CD1c-positive myeloid dendritic cell (primary cell): ENCODE results near the gene TNXB.
"Not testable (repeated sequence)": the region's sequence is repeated elsewhere in the genome, so short reads cannot be mapped to it uniquely, and the experiment has no call there.

Experiments used
- DNase-seq: peaks from one replicate; pipeline ENCODE4 v3.0.0-alpha.2; 2016; ENCODE audit errors: extremely low spot score

Gene TNXB

DNA sequence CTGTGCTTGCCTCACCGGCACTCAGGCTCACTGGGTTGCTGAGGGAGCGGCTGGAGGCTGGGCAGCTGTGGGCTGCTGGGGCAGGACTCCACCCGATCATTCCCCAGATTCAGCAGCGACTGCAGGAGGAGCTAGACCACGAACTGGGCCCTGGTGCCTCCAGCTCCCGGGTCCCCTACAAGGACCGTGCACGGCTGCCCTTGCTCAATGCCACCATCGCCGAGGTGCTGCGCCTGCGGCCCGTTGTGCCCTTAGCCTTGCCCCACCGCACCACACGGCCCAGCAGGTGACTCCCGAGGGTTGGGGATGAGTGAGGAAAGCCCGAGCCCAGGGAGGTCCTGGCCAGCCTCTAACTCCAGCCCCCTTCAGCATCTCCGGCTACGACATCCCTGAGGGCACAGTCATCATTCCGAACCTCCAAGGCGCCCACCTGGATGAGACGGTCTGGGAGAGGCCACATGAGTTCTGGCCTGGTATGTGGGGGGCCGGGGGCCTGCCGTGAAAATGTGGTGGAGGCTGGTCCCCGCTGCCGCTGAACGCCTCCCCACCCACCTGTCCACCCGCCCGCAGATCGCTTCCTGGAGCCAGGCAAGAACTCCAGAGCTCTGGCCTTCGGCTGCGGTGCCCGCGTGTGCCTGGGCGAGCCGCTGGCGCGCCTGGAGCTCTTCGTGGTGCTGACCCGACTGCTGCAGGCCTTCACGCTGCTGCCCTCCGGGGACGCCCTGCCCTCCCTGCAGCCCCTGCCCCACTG lies 68.7 kb downstream of the TNXB start:
- not testable (repeated sequence) for DNase-seq

DNA sequence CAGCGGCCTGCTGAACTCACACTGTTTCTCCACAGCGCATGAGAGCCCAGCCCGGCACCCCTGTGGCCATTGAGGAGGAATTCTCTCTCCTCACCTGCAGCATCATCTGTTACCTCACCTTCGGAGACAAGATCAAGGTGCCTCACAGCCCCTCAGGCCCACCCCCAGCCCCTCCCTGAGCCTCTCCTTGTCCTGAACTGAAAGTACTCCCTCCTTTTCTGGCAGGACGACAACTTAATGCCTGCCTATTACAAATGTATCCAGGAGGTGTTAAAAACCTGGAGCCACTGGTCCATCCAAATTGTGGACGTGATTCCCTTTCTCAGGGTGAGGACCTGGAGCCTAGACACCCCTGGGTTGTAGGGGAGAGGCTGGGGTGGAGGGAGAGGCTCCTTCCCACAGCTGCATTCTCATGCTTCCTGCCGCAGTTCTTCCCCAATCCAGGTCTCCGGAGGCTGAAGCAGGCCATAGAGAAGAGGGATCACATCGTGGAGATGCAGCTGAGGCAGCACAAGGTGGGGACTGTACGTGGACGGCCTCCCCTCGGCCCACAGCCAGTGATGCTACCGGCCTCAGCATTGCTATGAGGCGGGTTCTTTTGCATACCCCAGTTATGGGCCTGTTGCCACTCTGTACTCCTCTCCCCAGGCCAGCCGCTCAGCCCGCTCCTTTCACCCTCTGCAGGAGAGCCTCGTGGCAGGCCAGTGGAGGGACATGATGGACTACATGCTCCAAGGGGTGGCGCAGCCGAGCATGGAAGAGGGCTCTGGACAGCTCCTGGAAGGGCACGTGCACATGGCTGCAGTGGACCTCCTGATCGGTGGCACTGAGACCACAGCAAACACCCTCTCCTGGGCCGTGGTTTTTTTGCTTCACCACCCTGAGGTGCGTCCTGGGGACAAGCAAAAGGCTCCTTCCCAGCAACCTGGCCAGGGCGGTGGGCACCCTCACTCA lies 69.5 kb downstream of the TNXB start:
- not testable (repeated sequence) for DNase-seq

DNA sequence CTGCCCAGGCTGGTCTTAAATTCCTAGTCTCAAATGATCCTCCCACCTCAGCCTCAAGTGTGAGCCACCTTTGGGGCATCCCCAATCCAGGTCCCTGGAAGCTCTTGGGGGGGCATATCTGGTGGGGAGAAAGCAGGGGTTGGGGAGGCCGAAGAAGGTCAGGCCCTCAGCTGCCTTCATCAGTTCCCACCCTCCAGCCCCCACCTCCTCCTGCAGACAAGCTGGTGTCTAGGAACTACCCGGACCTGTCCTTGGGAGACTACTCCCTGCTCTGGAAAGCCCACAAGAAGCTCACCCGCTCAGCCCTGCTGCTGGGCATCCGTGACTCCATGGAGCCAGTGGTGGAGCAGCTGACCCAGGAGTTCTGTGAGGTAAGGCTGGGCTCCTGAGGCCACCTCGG lies 70.3 kb downstream of the TNXB start:
- DNase-seq, result not testable (repeated sequence)

DNA sequence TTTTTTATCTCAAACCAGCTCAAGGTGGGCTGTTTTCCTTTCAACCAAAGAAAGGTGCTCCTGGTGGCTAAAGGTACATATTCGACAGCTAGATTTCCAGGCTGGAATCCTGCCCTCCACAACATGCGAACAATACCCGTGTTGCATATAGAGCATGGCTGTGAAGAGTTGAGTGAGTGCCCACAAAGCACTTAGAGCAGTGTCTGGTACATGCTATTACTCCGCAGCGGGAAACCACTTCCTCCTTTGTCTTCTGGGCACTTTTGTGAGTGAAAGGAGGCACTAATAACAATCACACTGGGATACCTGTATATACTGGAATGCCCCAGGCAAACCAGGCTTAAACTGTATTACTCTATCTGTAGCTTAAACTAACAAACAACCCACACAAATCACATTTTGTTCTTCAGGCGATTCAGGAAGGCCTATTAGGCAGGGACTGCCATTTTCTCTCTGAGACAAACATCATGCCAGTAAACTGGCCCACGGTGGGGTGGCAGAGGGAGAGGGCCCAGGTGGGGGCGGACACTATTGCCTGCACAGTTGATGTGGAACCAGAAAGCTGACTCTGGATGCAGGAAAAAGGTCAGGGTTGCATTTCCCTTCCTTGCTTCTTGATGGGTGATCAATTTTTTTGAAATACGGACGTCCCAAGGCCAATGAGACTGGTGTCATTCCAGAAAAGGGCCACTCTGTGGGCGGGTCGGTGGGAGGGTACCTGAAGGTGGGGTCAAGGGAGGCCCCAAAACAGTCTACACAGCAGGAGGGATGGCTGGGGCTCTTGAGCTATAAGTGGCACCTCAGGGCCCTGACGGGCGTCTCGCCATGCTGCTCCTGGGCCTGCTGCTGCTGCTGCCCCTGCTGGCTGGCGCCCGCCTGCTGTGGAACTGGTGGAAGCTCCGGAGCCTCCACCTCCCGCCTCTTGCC lies 71.3 kb downstream of the TNXB start, which contains the start of gene CYP21A2:
Gene CYP21A2 (plus strand): TSS at position 818 of the 927 bp plus-strand sequence. CDS start 8 bp downstream, at position 826.
- not testable (repeated sequence) for DNase-seq

DNA sequence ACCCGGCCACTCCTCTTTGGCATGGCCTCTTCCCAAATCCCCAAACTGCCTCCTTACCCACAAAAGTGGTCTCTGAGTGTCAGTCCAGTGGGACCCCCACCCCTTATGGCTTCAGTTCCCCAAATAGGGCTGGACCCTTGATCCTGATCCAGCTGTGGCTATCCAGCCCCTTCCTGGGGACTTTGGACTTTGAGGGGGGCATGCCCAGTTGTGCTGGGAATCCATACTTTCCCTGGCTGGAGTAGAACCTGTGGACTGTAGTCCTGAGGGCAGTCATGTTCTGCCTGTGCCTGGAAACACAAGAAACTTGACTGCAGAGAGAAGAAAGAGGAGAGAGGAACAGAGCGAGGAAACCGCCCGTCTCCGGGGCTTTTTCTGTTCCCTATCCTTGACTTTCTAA lies 72.0 kb downstream of the TNXB start:
- not testable (repeated sequence) for DNase-seq

DNA sequence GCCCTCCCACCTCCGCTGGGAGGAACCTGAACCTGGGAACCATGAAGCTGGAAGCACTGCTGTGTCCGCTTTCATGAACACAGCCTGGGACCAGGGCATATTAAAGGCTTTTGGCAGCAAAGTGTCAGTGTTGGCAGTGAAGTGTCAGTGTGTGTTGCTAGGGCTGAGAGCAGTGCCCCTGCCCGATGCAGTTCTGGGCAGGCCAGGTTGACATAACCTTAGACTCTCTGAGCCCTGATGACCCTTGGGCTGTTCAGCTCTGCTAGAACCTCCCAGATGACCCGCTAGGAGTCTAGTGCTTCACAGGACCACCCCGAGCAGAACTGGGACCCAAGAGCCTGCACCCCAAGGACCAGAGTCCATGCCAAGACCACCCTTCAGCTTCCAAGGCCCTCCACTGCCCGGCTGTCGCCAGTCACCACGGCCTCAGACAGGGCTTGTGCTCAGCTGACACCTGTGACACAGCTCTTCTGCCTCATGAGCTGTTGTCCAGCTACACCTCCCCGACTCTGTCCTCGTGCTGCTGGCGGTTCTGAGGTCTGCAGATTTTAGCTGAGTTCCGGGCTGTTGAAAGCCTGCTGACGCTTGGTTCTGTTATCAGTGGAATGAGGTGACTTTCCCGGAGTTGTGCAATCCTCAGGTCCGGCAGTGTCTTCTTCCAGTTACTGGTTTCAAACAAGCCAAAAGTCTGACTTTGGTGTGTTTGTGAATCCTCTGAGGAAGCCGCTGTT lies 73.7 kb downstream of the TNXB start:
- DNase-seq, result not testable (repeated sequence)

DNA sequence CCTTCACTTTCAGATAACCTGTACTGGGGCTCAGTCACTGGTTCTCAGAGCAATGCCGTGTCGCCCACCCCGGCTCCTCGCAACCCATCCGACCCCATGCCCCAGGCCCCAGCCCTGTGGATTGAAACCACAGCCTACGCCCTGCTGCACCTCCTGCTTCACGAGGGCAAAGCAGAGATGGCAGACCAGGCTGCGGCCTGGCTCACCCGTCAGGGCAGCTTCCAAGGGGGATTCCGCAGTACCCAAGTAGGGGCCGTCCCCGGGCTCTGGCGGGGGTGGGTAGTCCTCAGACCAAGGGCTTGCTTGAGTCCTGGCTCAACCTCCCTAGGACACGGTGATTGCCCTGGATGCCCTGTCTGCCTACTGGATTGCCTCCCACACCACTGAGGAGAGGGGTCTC lies 79.6 kb downstream of the TNXB start:
- not testable (repeated sequence) for DNase-seq

DNA sequence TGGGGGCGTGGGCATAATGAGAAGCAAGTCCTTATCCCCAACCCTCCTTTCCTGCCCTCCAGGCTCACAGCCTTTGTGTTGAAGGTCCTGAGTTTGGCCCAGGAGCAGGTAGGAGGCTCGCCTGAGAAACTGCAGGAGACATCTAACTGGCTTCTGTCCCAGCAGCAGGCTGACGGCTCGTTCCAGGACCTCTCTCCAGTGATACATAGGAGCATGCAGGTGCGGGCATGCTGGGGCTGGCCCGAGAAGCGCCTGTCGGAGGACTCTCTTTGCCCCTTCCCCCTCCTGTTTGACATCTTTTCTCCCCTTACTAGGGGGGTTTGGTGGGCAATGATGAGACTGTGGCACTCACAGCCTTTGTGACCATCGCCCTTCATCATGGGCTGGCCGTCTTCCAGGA lies 80.5 kb downstream of the TNXB start:
- DNase-seq, result not testable (repeated sequence)

DNA sequence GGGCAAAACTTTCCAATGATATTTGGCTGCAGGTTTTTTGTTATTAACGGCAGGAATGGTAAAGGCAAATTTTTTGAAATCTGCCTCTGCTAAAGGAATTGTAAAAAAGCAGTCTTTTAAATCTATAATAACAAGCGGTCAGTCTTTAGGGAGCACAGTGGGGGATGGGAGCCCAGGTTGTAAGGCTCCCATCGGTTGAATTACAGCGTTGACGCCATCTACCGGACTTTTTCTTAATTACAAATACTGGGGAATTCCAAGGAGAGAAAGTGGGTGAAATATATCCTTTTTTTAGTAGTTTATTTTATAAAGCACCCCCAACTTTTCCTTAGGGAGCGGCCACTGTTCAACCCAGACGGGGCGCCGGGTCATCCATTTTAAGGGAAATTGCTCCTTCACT lies 87.0 kb downstream of the TNXB start:
- not testable (repeated sequence) for DNase-seq

DNA sequence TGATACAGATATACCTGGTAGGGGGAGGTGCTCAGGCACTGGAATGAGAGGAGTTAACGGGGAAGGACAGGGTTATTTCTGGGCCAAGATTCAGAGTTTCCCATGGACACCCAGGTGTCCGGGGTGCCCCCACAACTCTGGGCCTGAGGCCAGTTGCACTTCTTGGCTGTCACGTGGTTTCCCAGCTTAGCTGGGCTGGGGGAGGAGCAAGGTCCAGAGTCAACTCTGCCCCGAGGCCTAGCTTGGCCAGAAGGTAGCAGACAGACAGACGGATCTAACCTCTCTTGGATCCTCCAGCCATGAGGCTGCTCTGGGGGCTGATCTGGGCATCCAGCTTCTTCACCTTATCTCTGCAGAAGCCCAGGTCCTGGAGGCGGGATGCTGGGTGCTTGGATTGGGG lies 94.6 kb downstream of the TNXB start, which contains the start of gene C4B:
Gene C4B (plus strand): TSS at position 249 of the 400 bp plus-strand sequence. CDS start 51 bp downstream, at position 300.
- DNase-seq, result not testable (repeated sequence)

DNA sequence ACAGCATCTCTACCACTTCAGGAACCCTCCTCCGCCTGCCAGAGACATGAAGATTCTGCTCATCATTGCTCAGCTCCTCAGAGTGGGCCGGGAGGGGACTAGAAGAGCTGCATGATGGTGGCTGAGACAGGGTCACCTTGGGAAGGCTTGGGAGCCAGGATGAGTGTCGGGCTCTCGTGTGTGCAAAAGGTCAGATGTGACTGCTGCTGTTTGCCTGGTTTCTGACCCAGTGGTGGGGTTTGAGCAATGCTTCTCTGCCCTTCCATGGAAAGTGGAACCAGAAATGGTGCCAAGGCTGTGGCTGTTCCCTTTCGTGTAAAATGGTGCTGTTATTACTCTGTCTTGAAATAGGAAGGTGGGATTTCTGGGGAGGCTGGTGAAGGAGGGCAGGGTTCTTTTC lies 95.4 kb downstream of the TNXB start:
- DNase-seq, result not testable (repeated sequence)

DNA sequence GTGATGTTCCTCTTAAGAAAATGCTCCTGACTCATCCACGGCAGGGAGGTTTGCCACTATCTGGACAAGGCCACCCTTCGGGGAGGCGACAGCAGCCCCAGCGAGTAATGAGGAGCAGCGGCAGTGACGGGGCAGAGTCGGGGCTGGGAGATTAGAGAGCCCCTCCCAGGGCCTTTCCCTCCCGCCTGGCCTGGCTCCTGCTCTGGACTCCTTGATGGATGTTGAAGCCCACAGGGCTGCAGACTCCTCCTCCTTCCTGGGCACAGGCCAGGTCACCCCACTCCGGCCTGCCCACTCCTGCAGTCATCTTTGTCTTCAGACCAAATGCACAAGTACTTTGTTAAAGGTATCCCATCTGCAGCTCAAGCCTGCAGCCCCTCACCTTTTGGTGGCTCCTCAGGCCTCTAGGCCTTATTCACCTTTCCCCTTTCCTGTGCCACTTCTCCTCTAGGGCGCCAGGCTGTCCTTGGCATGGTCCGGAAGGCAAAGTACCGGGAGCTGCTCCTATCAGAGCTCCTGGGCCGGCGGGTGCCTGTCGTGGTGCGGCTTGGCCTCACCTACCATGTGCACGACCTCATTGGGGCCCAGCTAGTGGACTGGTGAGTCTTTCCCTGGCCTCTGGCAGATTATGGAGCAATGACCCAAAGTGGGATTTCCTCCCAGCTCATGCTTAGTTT lies 96.1 kb downstream of the TNXB start:
- DNase-seq, result not testable (repeated sequence)

DNA sequence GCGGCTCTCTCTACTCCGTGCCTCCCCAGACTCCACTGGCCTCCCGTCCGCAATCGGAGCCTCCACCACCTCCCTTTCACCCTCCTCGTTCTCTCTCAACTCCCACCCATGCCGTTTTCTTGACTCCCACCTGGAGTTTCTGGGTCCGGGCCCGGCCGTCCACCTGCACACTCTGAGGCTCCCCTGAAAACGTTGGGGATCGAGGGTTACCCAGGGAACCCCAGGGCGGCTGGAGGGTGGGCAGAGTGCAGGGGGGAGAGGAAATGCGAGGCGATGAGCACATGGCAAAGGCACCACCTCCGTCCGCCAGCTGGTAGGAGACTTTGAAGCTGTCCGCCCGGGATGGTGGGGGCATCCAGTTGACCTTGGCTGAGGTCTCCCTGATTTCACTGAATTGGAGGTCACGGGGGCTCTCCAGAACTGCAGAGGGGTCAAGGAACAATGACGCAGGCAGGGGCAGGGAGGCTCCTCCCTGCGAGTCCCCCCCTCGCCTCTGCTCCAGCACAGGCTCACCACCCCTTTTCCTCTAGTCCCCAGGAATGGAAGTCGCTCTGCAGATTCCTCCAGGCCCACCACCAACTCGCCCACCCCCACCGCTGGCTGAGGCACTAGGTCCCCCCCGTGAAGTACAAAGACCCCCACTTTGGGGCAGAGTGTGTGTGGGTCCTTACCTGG lies 98.1 kb downstream of the TNXB start:
- DNase-seq, result not testable (repeated sequence)

DNA sequence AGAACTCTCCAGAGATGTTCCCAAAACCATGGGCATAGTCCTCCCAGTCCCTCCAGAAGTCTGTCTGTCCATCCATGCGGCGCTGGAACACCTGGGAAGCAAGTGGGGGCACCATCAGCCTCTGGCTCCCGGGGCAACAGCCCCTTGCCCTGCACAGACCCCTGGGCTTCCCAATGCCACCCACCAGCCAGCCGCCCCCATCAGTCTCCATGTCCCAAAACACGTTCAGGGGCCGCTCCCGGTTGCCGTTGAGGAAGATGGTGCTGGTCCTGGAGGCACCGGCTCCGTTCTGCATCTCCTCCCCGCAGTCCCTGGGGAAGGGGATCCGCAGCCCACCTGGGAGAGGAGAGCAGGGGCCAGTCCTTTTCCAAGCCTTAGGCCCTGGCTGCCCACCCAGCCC lies 99.6 kb downstream of the TNXB start:
- not testable (repeated sequence) for DNase-seq

DNA sequence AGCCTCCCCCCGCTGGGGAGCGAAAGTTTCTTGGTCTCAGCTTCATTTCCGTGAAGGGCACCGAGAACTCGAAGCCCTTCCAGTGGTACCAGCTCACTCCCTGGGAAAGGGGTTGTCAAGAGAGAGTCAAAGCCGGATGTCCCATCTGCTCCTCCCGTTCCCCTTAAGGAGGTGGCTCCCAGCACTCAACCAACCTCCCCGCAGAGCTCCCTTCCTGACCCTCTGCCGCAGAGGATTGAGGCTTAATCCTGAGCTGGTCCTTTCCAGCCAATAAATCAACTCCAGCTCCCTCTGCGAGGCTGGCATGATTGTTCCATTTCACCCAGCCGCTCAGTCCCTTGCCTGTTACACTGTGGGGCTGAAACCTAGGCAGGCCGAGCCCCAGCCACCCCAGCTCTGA lies 100.5 kb downstream of the TNXB start:
- DNase-seq, result not testable (repeated sequence)

DNA sequence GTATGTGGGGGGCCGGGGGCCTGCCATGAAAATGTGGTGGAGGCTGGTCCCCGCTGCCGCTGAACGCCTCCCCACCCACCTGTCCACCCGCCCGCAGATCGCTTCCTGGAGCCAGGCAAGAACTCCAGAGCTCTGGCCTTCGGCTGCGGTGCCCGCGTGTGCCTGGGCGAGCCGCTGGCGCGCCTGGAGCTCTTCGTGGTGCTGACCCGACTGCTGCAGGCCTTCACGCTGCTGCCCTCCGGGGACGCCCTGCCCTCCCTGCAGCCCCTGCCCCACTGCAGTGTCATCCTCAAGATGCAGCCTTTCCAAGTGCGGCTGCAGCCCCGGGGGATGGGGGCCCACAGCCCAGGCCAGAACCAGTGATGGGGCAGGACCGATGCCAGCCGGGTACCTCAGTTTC lies 101.1 kb downstream of the TNXB start:
- not testable (repeated sequence) for DNase-seq

DNA sequence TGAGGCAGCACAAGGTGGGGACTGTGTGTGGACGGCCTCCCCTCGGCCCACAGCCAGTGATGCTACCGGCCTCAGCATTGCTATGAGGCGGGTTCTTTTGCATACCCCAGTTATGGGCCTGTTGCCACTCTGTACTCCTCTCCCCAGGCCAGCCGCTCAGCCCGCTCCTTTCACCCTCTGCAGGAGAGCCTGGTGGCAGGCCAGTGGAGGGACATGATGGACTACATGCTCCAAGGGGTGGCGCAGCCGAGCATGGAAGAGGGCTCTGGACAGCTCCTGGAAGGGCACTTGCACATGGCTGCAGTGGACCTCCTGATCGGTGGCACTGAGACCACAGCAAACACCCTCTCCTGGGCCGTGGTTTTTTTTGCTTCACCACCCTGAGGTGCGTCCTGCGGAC lies 102.1 kb downstream of the TNXB start:
- DNase-seq, result not testable (repeated sequence)

DNA sequence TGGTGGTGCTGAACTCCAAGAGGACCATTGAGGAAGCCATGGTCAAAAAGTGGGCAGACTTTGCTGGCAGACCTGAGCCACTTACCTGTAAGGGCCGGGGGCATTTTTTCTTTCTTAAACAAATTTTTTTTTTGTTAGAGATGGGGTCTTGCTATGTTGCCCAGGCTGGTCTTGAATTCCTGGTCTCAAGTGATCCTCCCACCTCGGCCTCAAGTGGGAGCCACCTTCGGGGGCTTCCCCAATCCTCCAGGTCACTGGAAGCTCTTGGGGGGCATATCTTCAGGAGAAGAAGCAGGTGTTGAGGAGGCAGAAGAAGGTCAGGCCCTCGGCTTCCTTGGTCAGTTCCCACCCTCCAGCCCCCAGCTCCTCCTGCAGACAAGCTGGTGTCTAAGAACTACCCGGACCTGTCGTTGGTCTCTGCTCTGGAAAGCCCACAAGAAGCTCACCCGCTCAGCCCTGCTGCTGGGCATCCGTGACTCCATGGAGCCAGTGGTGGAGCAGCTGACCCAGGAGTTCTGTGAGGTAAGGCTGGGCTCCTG lies 103.1 kb downstream of the TNXB start:
- DNase-seq, result not testable (repeated sequence)

DNA sequence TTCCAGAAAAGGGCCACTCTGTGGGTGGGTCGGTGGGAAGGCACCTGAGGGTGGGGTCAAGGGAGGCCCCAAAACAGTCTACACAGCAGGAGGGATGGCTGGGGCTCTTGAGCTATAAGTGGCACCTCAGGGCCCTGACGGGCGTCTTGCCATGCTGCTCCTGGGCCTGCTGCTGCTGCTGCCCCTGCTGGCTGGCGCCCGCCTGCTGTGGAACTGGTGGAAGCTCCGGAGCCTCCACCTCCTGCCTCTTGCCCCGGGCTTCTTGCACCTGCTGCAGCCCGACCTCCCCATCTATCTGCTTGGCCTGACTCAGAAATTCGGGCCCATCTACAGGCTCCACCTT lies 103.6 kb downstream of the TNXB start:
- not testable (repeated sequence) for DNase-seq
